ENCODE results near the gene PATE2. TPM values are rescaled to one million over a fixed set of nuclear protein-coding genes. Genes with fewer than 3 reads are reported as not detected.

PATE2 gene
- total and polyA plus RNA-seq, 2 of the 4 experiments (the other 2 are of a cell fraction) = not detected

GRCh38 chr11:125750629-125751028 is 28.0 kb downstream of the PATE2 start:
- Histone ChIP-seq H4K8ac (ENCODE audit: low read depth in 2 of 2, low read length in 2 of 2) (no peak overlapping the region), H4K91ac (ENCODE audit: insufficient read depth, low read depth, low read length) (no peak overlapping the region), H2AK5ac (ENCODE audit: low read depth, low read length) (no peak overlapping the region), H3K4me3 (ENCODE audit: insufficient read depth, low read depth, low read length) (no peak overlapping the region), H3K9ac (ENCODE audit: low read depth, low read length) (no peak overlapping the region), H3K9me3 (ENCODE audit: control insufficient read depth, insufficient read depth, low read length) (no peaks in the 10 kb centered on the region), H3K36me3 (ENCODE audit: control insufficient read depth, insufficient read depth, low read length) (no peaks in the 10 kb centered on the region), H3K4ac (ENCODE audit: low read depth, low read length) (no peak overlapping the region), H3K79me1 (ENCODE audit: low read depth in 1 of 2, low read length in 2 of 2) (no peaks in the 10 kb centered on the region), H3K18ac (ENCODE audit: low read depth, low read length) (no peak overlapping the region), H2AFZ (replicated peaks; ENCODE audit: low read length, poor library complexity) (no peak overlapping the region), H3K9me1 (ENCODE audit: insufficient read depth, low read length) (no peaks in the 10 kb centered on the region), H2BK5ac (ENCODE audit: low read depth, low read length, poor library complexity, severe bottlenecking) (no peak overlapping the region), H2BK15ac (ENCODE audit: low read depth, low read length) (no peak overlapping the region), H3K23ac (ENCODE audit: low read depth, low read length) (no peak overlapping the region), H2BK20ac (ENCODE audit: low read depth, low read length) (no peak overlapping the region), H3K56ac (ENCODE audit: extremely low read depth, insufficient read depth, low read length) (no peak overlapping the region), H4K20me1 (ENCODE audit: insufficient read depth, low read length) (no peaks in the 10 kb centered on the region), H3K14ac (replicated peaks; ENCODE audit: low read depth, low read length) (no peak overlapping the region), H4K5ac (ENCODE audit: low read depth, low read length) (no peak overlapping the region), H2BK120ac (ENCODE audit: low read depth, low read length) (no peak overlapping the region), H3K27me3 (ENCODE audit: control insufficient read depth, insufficient read depth, low read length) (peaks cover 1% of the 10 kb centered on the region; the same call in 1 of the 2 replicates), H3K27ac (ENCODE audit: insufficient read depth, low read length) (no peak overlapping the region), H3K4me2 (ENCODE audit: low read depth, low read length) (no peak overlapping the region), H3K4me1 (ENCODE audit: control insufficient read depth, insufficient read depth, low read length) (no peaks in the 10 kb centered on the region), H2AK9ac (replicated peaks; ENCODE audit: low read depth, low read length, poor library complexity) (no peak overlapping the region)
- ChIA-PET CTCF (no interaction called here), POLR2A (ENCODE audit: unreplicated experiment) (no interaction called here)
- in situ Hi-C loops (cut with MboI; ENCODE audit: low sequenced_read_pairs) (no loop called here), intact Hi-C loops (cut with micrococcal nuclease) (no loop called here), dilution Hi-C loops (cut with HindIII; ENCODE audit: low sequenced_read_pairs, unreplicated experiment) (no loop called here)
- ATAC-seq (ENCODE audit: low read depth) (no peak), DNase-seq (no peak)
- BruUV-seq (replicated peaks) = no TSS peak
- TF ChIP-seq, protein P1, sequence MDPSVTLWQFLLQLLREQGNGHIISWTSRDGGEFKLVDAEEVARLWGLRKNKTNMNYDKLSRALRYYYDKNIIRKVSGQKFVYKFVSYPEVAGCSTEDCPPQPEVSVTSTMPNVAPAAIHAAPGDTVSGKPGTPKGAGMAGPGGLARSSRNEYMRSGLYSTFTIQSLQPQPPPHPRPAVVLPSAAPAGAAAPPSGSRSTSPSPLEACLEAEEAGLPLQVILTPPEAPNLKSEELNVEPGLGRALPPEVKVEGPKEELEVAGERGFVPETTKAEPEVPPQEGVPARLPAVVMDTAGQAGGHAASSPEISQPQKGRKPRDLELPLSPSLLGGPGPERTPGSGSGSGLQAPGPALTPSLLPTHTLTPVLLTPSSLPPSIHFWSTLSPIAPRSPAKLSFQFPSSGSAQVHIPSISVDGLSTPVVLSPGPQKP (IDR thresholded peaks at IDR 0.05; ENCODE audit: borderline replicate concordance, low read depth, low read length) = no peak
- TF ChIP-seq RCOR1 (IDR thresholded peaks at IDR 0.05; ENCODE audit: insufficient replicate concordance, low read length) = no peak
- TF ChIP-seq RAD21 (IDR thresholded peaks at IDR 0.05; ENCODE audit: low read length) = no peak
- TF ChIP-seq MAFK (IDR thresholded peaks at IDR 0.05; ENCODE audit: low read depth, low read length) = no peak
- TF ChIP-seq CEBPB (IDR thresholded peaks at IDR 0.05; ENCODE audit: low read depth, low read length) = no peak
- no peak for TF ChIP-seq BHLHE40 (IDR thresholded peaks at IDR 0.05; ENCODE audit: low read depth, low read length)
- no peak for TF ChIP-seq SMC3 (IDR thresholded peaks at IDR 0.05; ENCODE audit: low read depth, low read length)
- TF ChIP-seq, protein P2, sequence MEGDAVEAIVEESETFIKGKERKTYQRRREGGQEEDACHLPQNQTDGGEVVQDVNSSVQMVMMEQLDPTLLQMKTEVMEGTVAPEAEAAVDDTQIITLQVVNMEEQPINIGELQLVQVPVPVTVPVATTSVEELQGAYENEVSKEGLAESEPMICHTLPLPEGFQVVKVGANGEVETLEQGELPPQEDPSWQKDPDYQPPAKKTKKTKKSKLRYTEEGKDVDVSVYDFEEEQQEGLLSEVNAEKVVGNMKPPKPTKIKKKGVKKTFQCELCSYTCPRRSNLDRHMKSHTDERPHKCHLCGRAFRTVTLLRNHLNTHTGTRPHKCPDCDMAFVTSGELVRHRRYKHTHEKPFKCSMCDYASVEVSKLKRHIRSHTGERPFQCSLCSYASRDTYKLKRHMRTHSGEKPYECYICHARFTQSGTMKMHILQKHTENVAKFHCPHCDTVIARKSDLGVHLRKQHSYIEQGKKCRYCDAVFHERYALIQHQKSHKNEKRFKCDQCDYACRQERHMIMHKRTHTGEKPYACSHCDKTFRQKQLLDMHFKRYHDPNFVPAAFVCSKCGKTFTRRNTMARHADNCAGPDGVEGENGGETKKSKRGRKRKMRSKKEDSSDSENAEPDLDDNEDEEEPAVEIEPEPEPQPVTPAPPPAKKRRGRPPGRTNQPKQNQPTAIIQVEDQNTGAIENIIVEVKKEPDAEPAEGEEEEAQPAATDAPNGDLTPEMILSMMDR (conservative IDR thresholded peaks at IDR 0.05; ENCODE audit: low read depth, low read length) = no peak
- no peak for TF ChIP-seq MXI1 (IDR thresholded peaks at IDR 0.05; ENCODE audit: borderline replicate concordance, low read depth, low read length)
- no peak for TF ChIP-seq FOS (IDR thresholded peaks at IDR 0.05; ENCODE audit: low read depth, low read length)
- no peak for TF ChIP-seq MAZ (IDR thresholded peaks at IDR 0.05; ENCODE audit: borderline replicate concordance, low read depth, low read length)
- TF ChIP-seq NFE2L2 (IDR thresholded peaks at IDR 0.05; ENCODE audit: low read depth, low read length) = no peak
- TF ChIP-seq POLR2A (IDR thresholded peaks at IDR 0.05; ENCODE audit: low read depth, low read length) = no peak
- no CpG with 5 or more reads among the region's 2 CpGs for WGBS, 2 experiments (ENCODE audit: extremely low coverage in 2 of 2, insufficient read length in 1 of 2)
